Parathyroid adenoma (tissue), 2 donors: ENCODE measurements around the gene WDR19.

ENCODE experiments used
- H2AFZ ChIP-seq: fragments of 300-600 bp; sonication (generic); one replicate; pipeline ENCODE4 v1.7.0; 2017; ENCODE audit warnings: antibody characterized with exemption, mild to moderate bottlenecking
- H3K27ac ChIP-seq: fragments of 300-600 bp; sonication (generic); one replicate; pipeline ENCODE4 v1.7.0; 2017
- H3K27me3 ChIP-seq: fragments of 300-600 bp; sonication (generic); one replicate; pipeline ENCODE4 v1.7.0; 2017; ENCODE audit warnings: low read length; ENCODE audit not compliant: control insufficient read depth, insufficient read depth
- H3K36me3 ChIP-seq: fragments of 300-600 bp; sonication (generic); one replicate; pipeline ENCODE4 v1.7.0; 2017; ENCODE audit warnings: low read length; ENCODE audit not compliant: control insufficient read depth, insufficient read depth
- H3K4me1 ChIP-seq: fragments of 300-600 bp; sonication (generic); one replicate; pipeline ENCODE4 v1.7.0; 2017; ENCODE audit warnings: control low read depth
- H3K4me2 ChIP-seq: fragments of 300-600 bp; sonication (generic); one replicate; pipeline ENCODE4 v1.7.0; 2017; ENCODE audit warnings: low read length
- H3K4me3 ChIP-seq: fragments of 300-600 bp; sonication (generic); one replicate; pipeline ENCODE4 v1.7.0; 2017; ENCODE audit warnings: low read depth, low read length
- H3K79me2 ChIP-seq: fragments of 300-600 bp; sonication (generic); one replicate; pipeline ENCODE4 v1.7.0; 2017; ENCODE audit warnings: control low read depth
- H3K9ac ChIP-seq: fragments of 300-600 bp; sonication (generic); one replicate; pipeline ENCODE4 v1.7.0; 2017; ENCODE audit warnings: mild to moderate bottlenecking
- H3K9me3 ChIP-seq: fragments of 300-600 bp; sonication (generic); one replicate; pipeline ENCODE4 v1.7.0; 2017; ENCODE audit warnings: low read length; ENCODE audit not compliant: control insufficient read depth
- TF ChIP-seq, protein P1 (sequence below): fragments of 300-600 bp; sonication (generic); IDR thresholded peaks from one replicate; pipeline ENCODE4 v1.7.0; 2017; ENCODE audit warnings: antibody characterized with exemption, mild to moderate bottlenecking
- donor health status: primary hyperparathyroidism.

WDR19 gene

DNA sequence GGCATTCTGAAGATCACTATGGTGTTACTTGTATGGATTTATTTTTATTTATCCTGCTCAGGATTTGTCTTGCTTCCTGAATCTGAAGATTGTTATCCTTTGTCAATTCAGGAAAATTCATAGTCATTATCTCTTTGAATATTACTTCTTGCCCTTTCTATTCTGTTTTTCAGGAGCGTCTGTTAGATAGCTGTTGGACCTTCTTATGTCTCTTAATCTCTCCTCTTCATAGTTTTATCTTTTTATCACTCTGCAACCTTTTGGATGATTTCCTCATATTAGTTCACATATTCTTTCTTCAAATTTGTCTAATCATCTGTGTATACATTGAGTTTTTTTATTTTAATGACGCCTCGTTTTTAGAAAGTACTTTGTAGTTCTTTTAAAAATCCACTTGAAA lies 19.6 kb downstream of the WDR19 start:
- Histone ChIP-seq H3K9me3 (no peaks in the 10 kb centered on the region), H3K27me3 (no peaks in the 10 kb centered on the region), H3K36me3 (peaks cover 4% of the 10 kb centered on the region), H3K79me2 (no peaks in the 10 kb centered on the region), H2AFZ (no peak overlapping the region), H3K9ac (no peak overlapping the region), H3K4me1 (no peaks in the 10 kb centered on the region), H3K4me2 (no peak overlapping the region), H3K27ac (no peak overlapping the region), H3K4me3 (no peak overlapping the region)
- TF ChIP-seq, protein P1, sequence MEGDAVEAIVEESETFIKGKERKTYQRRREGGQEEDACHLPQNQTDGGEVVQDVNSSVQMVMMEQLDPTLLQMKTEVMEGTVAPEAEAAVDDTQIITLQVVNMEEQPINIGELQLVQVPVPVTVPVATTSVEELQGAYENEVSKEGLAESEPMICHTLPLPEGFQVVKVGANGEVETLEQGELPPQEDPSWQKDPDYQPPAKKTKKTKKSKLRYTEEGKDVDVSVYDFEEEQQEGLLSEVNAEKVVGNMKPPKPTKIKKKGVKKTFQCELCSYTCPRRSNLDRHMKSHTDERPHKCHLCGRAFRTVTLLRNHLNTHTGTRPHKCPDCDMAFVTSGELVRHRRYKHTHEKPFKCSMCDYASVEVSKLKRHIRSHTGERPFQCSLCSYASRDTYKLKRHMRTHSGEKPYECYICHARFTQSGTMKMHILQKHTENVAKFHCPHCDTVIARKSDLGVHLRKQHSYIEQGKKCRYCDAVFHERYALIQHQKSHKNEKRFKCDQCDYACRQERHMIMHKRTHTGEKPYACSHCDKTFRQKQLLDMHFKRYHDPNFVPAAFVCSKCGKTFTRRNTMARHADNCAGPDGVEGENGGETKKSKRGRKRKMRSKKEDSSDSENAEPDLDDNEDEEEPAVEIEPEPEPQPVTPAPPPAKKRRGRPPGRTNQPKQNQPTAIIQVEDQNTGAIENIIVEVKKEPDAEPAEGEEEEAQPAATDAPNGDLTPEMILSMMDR, result no peak

DNA sequence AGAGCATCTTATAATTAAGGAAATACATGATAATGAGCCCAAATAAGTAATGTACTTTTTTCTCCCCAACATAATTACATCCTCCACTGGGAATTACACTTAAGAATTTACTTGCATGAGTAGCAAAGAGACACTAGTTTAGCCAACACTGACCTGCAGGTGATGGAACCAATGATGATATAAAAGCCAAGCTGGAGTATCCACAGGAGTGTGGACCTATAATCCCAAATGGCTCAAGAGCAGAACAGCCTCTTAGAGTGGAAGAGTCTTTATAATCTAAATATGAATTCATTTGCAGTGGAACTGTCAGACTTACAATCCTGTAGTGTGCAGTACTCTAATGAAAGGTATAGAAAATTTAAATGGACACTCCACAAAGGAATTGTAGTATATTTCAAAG lies 22.2 kb downstream of the WDR19 start:
- Histone ChIP-seq H3K4me2 (no peak overlapping the region), H2AFZ (no peak overlapping the region), H3K4me1 (no peaks in the 10 kb centered on the region), H3K9me3 (no peaks in the 10 kb centered on the region), H3K36me3 (peaks cover 4% of the 10 kb centered on the region), H3K27ac (no peak overlapping the region), H3K9ac (no peak overlapping the region), H3K27me3 (no peaks in the 10 kb centered on the region), H3K79me2 (no peaks in the 10 kb centered on the region), H3K4me3 (no peak overlapping the region)
- TF ChIP-seq, protein P1, result no peak

- no peak overlapping the region for H3K4me3 ChIP-seq
- H3K27me3 ChIP-seq, result no peaks in the 10 kb centered on the region
- no peak overlapping the region for H3K27ac ChIP-seq
- no peaks in the 10 kb centered on the region for H3K4me1 ChIP-seq
- no peak overlapping the region for H3K9ac ChIP-seq
- H3K36me3 ChIP-seq, result peaks cover 4% of the 10 kb centered on the region
- H2AFZ ChIP-seq, result no peak overlapping the region
- TF ChIP-seq, protein P1, result no peak
- H3K9me3 ChIP-seq, result no peaks in the 10 kb centered on the region
- no peaks in the 10 kb centered on the region for H3K79me2 ChIP-seq
- no peak overlapping the region for H3K4me2 ChIP-seq
These were observed 22.7 kb downstream of the WDR19 start for GRCh38 chr4:39205000-39205399.

GRCh38 chr4:39205476-39205875 lies 23.1 kb downstream of the WDR19 start:
- Histone ChIP-seq H2AFZ (no peak overlapping the region), H3K9ac (no peak overlapping the region), H3K27ac (no peak overlapping the region), H3K27me3 (no peaks in the 10 kb centered on the region), H3K9me3 (no peaks in the 10 kb centered on the region), H3K36me3 (peaks cover 4% of the 10 kb centered on the region), H3K4me1 (no peaks in the 10 kb centered on the region), H3K4me3 (no peak overlapping the region), H3K4me2 (no peak overlapping the region), H3K79me2 (no peaks in the 10 kb centered on the region)
- TF ChIP-seq, protein P1, result no peak

DNA sequence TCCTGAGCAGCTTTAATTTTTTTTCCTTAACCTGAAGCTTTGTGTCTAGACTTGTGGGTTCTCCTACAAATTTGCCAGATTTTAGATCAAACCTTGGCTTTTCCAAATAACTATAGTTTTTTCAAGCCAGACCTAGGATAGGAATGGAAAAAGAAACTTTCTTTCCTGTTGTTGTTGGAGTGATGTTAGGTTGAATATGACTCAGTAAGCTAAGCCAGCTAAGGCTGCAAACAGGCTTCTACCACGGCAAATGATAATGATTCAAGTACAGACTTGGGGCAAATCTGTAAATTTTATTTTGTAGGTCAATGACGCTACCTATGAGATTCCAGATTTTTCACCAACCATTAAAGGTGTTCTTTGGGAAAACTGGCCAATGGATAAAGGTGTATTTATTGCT lies 45.6 kb downstream of the WDR19 start:
- H3K27ac ChIP-seq, result no peak overlapping the region
- H3K4me1 ChIP-seq, result no peaks in the 10 kb centered on the region
- no peak overlapping the region for H2AFZ ChIP-seq
- no peaks in the 10 kb centered on the region for H3K27me3 ChIP-seq
- no peak overlapping the region for H3K4me3 ChIP-seq
- no peaks in the 10 kb centered on the region for H3K79me2 ChIP-seq
- H3K36me3 ChIP-seq, result no peaks in the 10 kb centered on the region
- H3K9ac ChIP-seq, result no peak overlapping the region
- TF ChIP-seq, protein P1, result no peak
- no peaks in the 10 kb centered on the region for H3K9me3 ChIP-seq
- no peak overlapping the region for H3K4me2 ChIP-seq
